Neural crest cell (in vitro differentiated cells): ENCODE results near the gene ITGA7. TPM values are rescaled to one million over a fixed set of nuclear protein-coding genes. Genes with fewer than 3 reads are reported as not detected.

Experiments used
- DNase-seq: peaks from one replicate; pipeline ENCODE4 v3.0.0; 2021; ENCODE audit warnings: low read depth, mixed read lengths, low spot score
- H3K27ac Mint-ChIP-seq: one replicate; pipeline ENCODE4 v1.8.0; 2021; ENCODE audit warnings: mild to moderate bottlenecking, mixed read lengths; ENCODE audit not compliant: unreplicated experiment
- H3K27me3 Mint-ChIP-seq: 2 replicates; pipeline ENCODE4 v1.8.0; 2021; ENCODE audit warnings: low read depth, mild to moderate bottlenecking, mixed read lengths
- H3K36me3 Mint-ChIP-seq: 2 replicates; pipeline ENCODE4 v1.8.0; 2021; ENCODE audit warnings: low read depth, mild to moderate bottlenecking, mixed read lengths
- H3K4me1 Mint-ChIP-seq: 2 replicates; pipeline ENCODE4 v1.8.0; 2021; ENCODE audit warnings: mixed read lengths
- H3K4me3 Mint-ChIP-seq: one replicate; pipeline ENCODE4 v1.8.0; 2021; ENCODE audit warnings: mild to moderate bottlenecking, mixed read lengths
- H3K9me3 Mint-ChIP-seq: 2 replicates; pipeline ENCODE4 v1.8.0; 2021; ENCODE audit warnings: mixed read lengths
- total RNA-seq: library from RNA; stranded (reverse); gene quantifications from 2 replicates; pipeline ENCODE4 v1.2.1, GENCODE V29; 2021
- TF ChIP-seq, protein P1 (sequence below): fragments of 200-600 bp; sonication (generic); conservative IDR thresholded peaks from 2 replicates; pipeline ENCODE4 v1.5.0; 2021; ENCODE audit warnings: antibody characterized with exemption, mild to moderate bottlenecking

The ITGA7 gene
- total RNA-seq, 1 donor from 2014 or later = 63.7 TPM

DNA sequence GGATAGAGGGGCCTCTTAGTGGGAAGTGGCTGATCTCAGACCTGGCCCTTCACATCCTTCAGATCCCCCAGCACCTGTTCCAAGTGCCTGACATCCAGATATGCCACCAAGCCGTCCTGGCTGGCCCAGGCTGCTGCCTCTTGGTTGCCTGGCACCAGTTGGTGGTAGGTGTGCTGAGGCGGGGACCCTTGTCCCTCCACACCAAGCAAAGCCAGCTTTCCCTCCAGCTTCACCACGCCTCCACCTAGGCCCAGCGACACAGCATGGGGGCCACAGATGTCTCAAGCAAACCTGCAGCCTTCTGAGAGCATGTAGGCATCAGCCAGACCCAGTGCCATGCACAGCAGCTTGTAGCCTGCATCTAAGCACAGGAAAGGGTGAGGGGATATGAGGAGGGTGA lies 24.6 kb upstream of the ITGA7 start:
- Mint-ChIP-seq H3K27ac (no peak overlapping the region), H3K36me3 (no peaks in the 10 kb centered on the region), H3K4me1 (peaks cover 34% of the 10 kb centered on the region), H3K9me3 (no peaks in the 10 kb centered on the region), H3K4me3 (peak overlapping the region; percentile 41), H3K27me3 (no peaks in the 10 kb centered on the region)
- DNase-seq = no peak
- TF ChIP-seq, protein P1, sequence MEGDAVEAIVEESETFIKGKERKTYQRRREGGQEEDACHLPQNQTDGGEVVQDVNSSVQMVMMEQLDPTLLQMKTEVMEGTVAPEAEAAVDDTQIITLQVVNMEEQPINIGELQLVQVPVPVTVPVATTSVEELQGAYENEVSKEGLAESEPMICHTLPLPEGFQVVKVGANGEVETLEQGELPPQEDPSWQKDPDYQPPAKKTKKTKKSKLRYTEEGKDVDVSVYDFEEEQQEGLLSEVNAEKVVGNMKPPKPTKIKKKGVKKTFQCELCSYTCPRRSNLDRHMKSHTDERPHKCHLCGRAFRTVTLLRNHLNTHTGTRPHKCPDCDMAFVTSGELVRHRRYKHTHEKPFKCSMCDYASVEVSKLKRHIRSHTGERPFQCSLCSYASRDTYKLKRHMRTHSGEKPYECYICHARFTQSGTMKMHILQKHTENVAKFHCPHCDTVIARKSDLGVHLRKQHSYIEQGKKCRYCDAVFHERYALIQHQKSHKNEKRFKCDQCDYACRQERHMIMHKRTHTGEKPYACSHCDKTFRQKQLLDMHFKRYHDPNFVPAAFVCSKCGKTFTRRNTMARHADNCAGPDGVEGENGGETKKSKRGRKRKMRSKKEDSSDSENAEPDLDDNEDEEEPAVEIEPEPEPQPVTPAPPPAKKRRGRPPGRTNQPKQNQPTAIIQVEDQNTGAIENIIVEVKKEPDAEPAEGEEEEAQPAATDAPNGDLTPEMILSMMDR = no peak

DNA sequence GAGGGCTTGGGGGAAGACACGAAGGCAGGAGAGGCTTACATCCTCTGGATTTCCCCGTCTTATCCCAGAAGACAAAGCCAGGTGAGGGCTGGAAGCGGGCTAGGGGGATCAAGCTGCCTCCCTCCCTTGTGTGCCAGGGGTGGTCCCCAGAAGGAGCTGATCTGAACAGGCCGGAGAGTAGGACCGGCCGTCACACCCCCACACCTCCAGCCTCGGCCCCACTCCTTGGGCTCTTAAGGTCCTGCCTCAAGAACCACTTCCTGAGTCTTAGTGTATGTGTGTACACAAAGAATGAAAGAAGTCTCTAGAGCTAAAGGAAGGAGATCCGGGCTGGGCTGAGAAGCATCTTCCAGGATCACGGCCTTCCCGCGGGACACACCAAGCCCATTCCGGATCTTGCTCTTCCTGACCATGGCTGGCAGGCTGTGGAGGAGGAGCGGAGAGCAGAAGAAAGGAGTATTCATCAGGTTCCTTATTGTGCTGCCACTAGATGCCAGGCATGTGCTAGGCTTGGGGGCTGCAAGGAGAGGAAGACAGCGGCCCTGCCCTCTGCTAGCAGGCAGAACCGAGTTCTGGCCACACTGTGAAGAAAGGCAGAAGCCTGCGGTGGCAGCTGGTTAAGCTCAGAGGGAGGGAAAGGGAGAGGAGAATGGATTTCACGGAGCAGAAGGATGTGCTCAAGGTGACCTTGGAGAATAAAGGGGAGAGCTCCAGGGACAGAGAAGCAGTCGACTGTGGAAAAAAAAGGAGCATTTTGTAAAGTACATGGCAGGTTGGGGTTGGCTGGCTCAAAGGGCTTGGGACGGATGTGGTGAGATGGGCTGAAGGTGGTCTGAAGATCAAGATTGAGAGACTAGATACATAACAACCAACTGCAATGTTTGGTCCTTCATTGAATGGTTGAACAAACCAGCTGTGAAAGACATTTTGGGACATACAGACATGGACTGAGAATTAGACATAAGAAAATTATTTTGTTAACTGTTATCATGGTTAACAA lies 22.4 kb upstream of the ITGA7 start:
- peaks cover 8% of the 10 kb centered on the region for H3K36me3 Mint-ChIP-seq
- peak overlapping the region; percentile 94 for H3K27ac Mint-ChIP-seq
- DNase-seq = no peak
- peaks cover 35% of the 10 kb centered on the region for H3K4me1 Mint-ChIP-seq
- peak overlapping the region; percentile 91 for H3K4me3 Mint-ChIP-seq
- no peaks in the 10 kb centered on the region for H3K9me3 Mint-ChIP-seq
- no peaks in the 10 kb centered on the region for H3K27me3 Mint-ChIP-seq
- TF ChIP-seq, protein P1 = no peak

DNA sequence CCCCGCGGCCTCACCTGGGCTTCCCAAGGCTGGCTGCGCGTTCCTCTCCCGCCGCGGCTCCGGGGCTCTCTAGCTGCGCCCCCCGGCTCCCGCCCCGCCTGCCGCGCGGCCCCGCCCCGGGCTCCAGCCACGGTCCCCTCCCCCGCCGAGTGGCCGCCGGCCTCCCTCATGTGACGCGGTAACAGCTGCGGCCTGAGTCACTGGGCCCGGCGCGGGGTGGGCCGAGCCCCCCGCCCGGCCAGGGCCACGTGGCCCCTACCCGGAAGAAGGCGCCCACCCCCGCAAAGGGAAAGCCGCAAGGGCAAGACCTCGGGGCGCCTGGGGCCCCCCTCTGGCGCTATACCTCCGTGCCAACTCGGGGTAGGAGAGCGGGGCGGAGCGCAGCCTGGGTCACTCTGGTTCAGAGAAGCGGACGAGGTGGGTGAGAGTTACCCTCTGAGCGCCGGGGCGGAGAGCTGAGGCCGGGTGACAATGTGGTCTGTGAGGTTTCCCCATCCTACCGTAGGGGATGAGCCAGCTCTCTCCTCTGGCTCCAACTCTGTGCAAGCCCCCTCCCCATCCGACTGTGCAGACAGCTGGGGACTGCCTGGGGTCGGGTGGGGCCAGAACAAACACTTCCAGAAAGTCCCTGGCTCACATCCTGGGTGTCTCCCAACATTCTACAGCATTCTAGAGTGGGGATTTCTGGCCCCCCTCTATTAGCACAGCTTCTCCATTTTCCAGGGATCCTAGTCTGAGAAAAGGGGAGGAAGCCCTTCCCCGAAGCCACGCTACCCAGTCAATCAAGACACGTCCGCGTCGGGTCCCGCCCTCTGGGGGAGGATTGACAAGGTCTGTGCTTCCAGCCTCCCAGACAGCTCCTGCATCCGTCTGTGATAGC lies 21.5 kb upstream of the ITGA7 start, which contains the start of gene CD63:
Gene CD63, minus strand, starts transcription at position 71 of the 880 bp plus-strand sequence. CDS start 668 bp downstream, outside the sequence.
- DNase-seq = peak; percentile 75
- H3K9me3 Mint-ChIP-seq = no peaks in the 10 kb centered on the region

DNA sequence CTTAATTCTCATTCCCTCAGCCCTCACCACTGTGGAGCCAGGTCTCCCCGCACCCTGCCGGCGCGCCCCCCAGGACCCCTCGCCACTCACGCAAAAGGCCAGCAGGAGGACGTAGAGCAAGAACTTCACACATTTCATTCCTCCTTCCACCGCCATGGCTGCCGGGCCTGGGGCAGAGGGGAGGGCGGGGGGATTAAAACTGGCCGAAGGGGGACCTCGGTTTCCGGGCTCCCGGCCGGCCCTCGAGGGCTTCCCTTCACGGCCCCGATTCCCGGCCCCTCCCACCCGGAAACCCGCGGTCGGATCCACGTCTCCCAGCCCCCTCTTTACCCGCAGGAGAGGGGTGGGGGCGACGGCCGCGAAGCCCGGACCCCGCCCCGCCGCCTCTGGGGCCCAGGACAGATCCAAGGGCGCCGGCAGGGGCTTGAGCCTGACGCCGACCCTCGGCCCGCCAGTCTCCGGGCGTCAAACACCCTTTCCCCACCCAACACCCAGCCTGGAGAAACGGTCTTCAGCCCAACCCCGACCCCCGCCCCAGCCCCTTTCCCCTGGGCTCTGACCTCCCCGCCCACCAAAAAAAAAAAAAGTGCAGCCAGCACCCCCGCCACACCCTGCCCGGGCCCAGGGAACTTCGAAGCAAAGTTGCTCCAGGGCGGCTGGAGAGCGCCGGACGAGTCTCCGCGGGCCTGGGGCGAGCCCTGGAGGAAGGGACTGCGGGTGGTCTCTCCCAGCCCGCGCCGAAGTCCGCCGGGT lies 20.7 kb upstream of the ITGA7 start:
- H3K9me3 Mint-ChIP-seq = no peaks in the 10 kb centered on the region
- peaks cover 8% of the 10 kb centered on the region for H3K36me3 Mint-ChIP-seq
- no peak overlapping the region for H3K27ac Mint-ChIP-seq
- TF ChIP-seq, protein P1 = peak; percentile 17
- H3K27me3 Mint-ChIP-seq = no peaks in the 10 kb centered on the region
- DNase-seq = no peak
- H3K4me3 Mint-ChIP-seq = peak overlapping the region; percentile 94
- H3K4me1 Mint-ChIP-seq = peaks cover 46% of the 10 kb centered on the region

More for the DNA sequence above, 21.5 kb upstream of the ITGA7 start, which contains the start of gene CD63:
- no peaks in the 10 kb centered on the region for H3K27me3 Mint-ChIP-seq
- H3K27ac Mint-ChIP-seq = peak within 1 kb of the TSS; percentile 94
- peak within 1 kb of the TSS; percentile 94 for H3K4me3 Mint-ChIP-seq
- H3K36me3 Mint-ChIP-seq = peaks cover 8% of the 10 kb centered on the region
- TF ChIP-seq, protein P1 = no peak
- H3K4me1 Mint-ChIP-seq = peaks cover 41% of the 10 kb centered on the region
